SK-N-SH (cell line): ENCODE measurements around the gene PRKCB. TPM values are rescaled to one million over a fixed set of nuclear protein-coding genes. Genes with fewer than 3 reads are reported as not detected.

Experiments used
- CTCF ChIA-PET: fragments of 300-600, 350-600 bp; formaldehyde crosslinking; extraction: SDS; loops from one replicate; lab custom pipeline; 2021; lab: Yijun Ruan, JAX
- POLR2A ChIA-PET: fragments of 350-600 bp; sonication (Branson Sonifier 250); formaldehyde crosslinking; extraction: SDS; loops from one replicate; lab custom pipeline; 2020; ENCODE audit warnings: antibody characterized with exemption, inconsistent platforms; lab: Yijun Ruan, JAX
- DNase-seq: peaks from one replicate; pipeline ENCODE4 v3.0.0; 2012
- H2AFZ ChIP-seq: fragments of 200-600 bp; sonication (generic); 2 replicates; pipeline ENCODE4 v1.8.1; 2016; ENCODE audit warnings: antibody characterized with exemption, mild to moderate bottlenecking, low read depth
- H3F3A ChIP-seq: fragments of 200-600 bp; sonication (generic); replicated peaks from 2 replicates; pipeline ENCODE3; 2016; ENCODE audit warnings: antibody characterized with exemption, mild to moderate bottlenecking; ENCODE audit not compliant: insufficient read depth
- H3K27ac ChIP-seq, 2 experiments: fragments of 200-500 bp in 1 of 2; fragments of 200-600 bp in 1 of 2; sonication (Bioruptor generic) in 1 of 2; sonication (generic), shearing (Covaris generic) in 1 of 2; 2 replicates each; pipeline versions ENCODE4 v1.5.1 to v1.6.1; 2014 to 2016; ENCODE audit warnings: low read depth in 2 of 2, inconsistent platforms in 1 of 2, low read length in 1 of 2, mild to moderate bottlenecking in 1 of 2, mixed read lengths in 1 of 2
- H3K27me3 ChIP-seq: fragments of 200-600 bp; sonication (generic), shearing (Covaris generic); 2 replicates; pipeline ENCODE4 v1.6.1; 2016; ENCODE audit warnings: mixed run types; ENCODE audit not compliant: insufficient read depth
- H3K36me3 ChIP-seq, 2 experiments: fragments of 200-500 bp in 1 of 2; fragments of 200-600 bp in 1 of 2; sonication (Bioruptor generic) in 1 of 2; sonication (generic) in 1 of 2; replicated peaks in 1 of 2; 2 replicates each; pipeline versions ENCODE3 to v1.5.1; 2014 to 2016; ENCODE audit warnings: low read length in 1 of 2, mild to moderate bottlenecking in 1 of 2; ENCODE audit not compliant: insufficient read depth in 2 of 2, control insufficient read depth in 1 of 2
- H3K4me1 ChIP-seq, 2 experiments: fragments of 200-500 bp in 1 of 2; fragments of 200-600 bp in 1 of 2; sonication (Bioruptor generic) in 1 of 2; sonication (generic), shearing (Covaris generic) in 1 of 2; 2 replicates each; pipeline versions ENCODE4 v1.5.1 to v1.6.1; 2014 to 2016; ENCODE audit warnings: low read depth in 1 of 2, low read length in 1 of 2, mixed run types in 1 of 2; ENCODE audit not compliant: insufficient read depth in 2 of 2, control insufficient read depth in 1 of 2
- H3K4me2 ChIP-seq: fragments of 200-600 bp; sonication (generic), shearing (Covaris generic); 2 replicates; pipeline ENCODE4 v1.6.1; 2017; ENCODE audit warnings: mixed run types
- H3K4me3 ChIP-seq, 2 experiments: fragments of 200-500 bp in 1 of 2; fragments of 200-600 bp in 1 of 2; sonication (Bioruptor generic) in 1 of 2; sonication (generic), shearing (Covaris generic) in 1 of 2; 2 replicates each; pipeline versions ENCODE4 v1.5.1 to v1.8.1; 2014 to 2016; ENCODE audit warnings: low read depth in 2 of 2, inconsistent platforms in 1 of 2, low read length in 1 of 2, mild to moderate bottlenecking in 1 of 2, mixed read lengths in 1 of 2, moderate library complexity in 1 of 2
- H3K79me2 ChIP-seq: fragments of 200-600 bp; sonication (generic); 2 replicates; pipeline ENCODE4 v1.8.1; 2017; ENCODE audit warnings: mild to moderate bottlenecking; ENCODE audit not compliant: insufficient read depth
- H3K9ac ChIP-seq: fragments of 200-600 bp; sonication (generic); 2 replicates; pipeline ENCODE4 v1.6.1; 2017; ENCODE audit warnings: mixed run types
- H3K9me2 ChIP-seq: fragments of 200-600 bp; sonication (generic); 2 replicates; pipeline ENCODE4 v1.6.1; 2017; ENCODE audit warnings: mixed run types
- H3K9me3 ChIP-seq: fragments of 200-600 bp; sonication (generic); 2 replicates; pipeline ENCODE4 v1.6.1; 2017; ENCODE audit warnings: mixed run types, mild to moderate bottlenecking, moderate library complexity
- H4K20me1 ChIP-seq: fragments of 200-600 bp; sonication (generic); 2 replicates; pipeline ENCODE4 v1.6.1; 2017; ENCODE audit warnings: mild to moderate bottlenecking, mixed run types; ENCODE audit not compliant: insufficient read depth
- ELF1 ChIP-seq: IDR thresholded peaks from 2 replicates; pipeline ENCODE4 v1.4.0; 2012
- EZH2phosphoT487 ChIP-seq: fragments of 200-600 bp; sonication (generic); IDR thresholded peaks from 2 replicates; pipeline ENCODE4 v1.6.1; 2017; ENCODE audit warnings: low read depth, mixed run types, mild to moderate bottlenecking, antibody characterized with exemption, moderate library complexity, borderline replicate concordance
- FOXJ3 ChIP-seq: sonication (generic); formaldehyde crosslinking; IDR thresholded peaks from 2 replicates; pipeline ENCODE4 v1.5.1; 2020; ENCODE audit warnings: mild to moderate bottlenecking, missing genetic modification reagents
- GABPA ChIP-seq: IDR thresholded peaks from 2 replicates; pipeline ENCODE4 v1.4.0; 2012; ENCODE audit warnings: low read depth, mild to moderate bottlenecking
- GATA2 ChIP-seq: sonication (generic); formaldehyde crosslinking; IDR thresholded peaks from 2 replicates; pipeline ENCODE4 v1.5.0; 2020; ENCODE audit warnings: mild to moderate bottlenecking, missing genetic modification reagents
- IRF3 ChIP-seq: fragments of 150-350 bp; IDR thresholded peaks from 2 replicates; pipeline ENCODE4 v1.6.1; 2016; ENCODE audit warnings: mild to moderate bottlenecking, low read depth, low read length
- JUND ChIP-seq: IDR thresholded peaks from 2 replicates; pipeline ENCODE4 v1.4.0; 2012
- MEF2A ChIP-seq: IDR thresholded peaks from 2 replicates; pipeline ENCODE4 v1.4.0; 2012; ENCODE audit warnings: low read depth, borderline replicate concordance
- NFIC ChIP-seq: IDR thresholded peaks from 2 replicates; pipeline ENCODE4 v1.4.0; 2012; ENCODE audit warnings: borderline replicate concordance
- POLR2AphosphoS5 ChIP-seq: IDR thresholded peaks from 2 replicates; pipeline ENCODE4 v1.6.1; 2012; ENCODE audit warnings: low read depth, low read length
- RAD21 ChIP-seq: IDR thresholded peaks from 2 replicates; pipeline ENCODE4 v1.6.1; 2012; ENCODE audit warnings: mild to moderate bottlenecking, low read length
- RFX5 ChIP-seq: IDR thresholded peaks from 2 replicates; pipeline ENCODE4 v1.6.1; 2012; ENCODE audit warnings: mild to moderate bottlenecking, improper control_type of control experiment, low read length
- RXRA ChIP-seq: IDR thresholded peaks from 2 replicates; pipeline ENCODE4 v1.4.0; 2012; ENCODE audit warnings: low read depth, mild to moderate bottlenecking, borderline replicate concordance
- TAF1 ChIP-seq: IDR thresholded peaks from 2 replicates; pipeline ENCODE4 v1.6.1; 2012; ENCODE audit warnings: low read depth, mild to moderate bottlenecking, low read length, moderate library complexity, borderline replicate concordance
- TEAD4 ChIP-seq: IDR thresholded peaks from 2 replicates; pipeline ENCODE4 v1.4.0; 2012; ENCODE audit warnings: mild to moderate bottlenecking, borderline replicate concordance; ENCODE audit not compliant: insufficient read depth
- ZBTB33 ChIP-seq: IDR thresholded peaks from 2 replicates; pipeline ENCODE4 v1.4.0; 2012; ENCODE audit warnings: low read depth, borderline replicate concordance
- WGBS: methylation state at CpG from one replicate; pipeline ENCODE4 v1.1.6; 2017; ENCODE audit warnings: low lambda C conversion rate; 5-methylcytosine and 5-hydroxymethylcytosine counted together
- polyA plus RNA-seq, 3 experiments: library from polyadenylated mRNA; depleted of rRNA; stranded (reverse); fragments of >200 nt; gene quantifications; 2 replicates each; pipeline ENCODE4 v1.2.3, GENCODE V29; 2012
- TF ChIP-seq, protein P1 (sequence below): IDR thresholded peaks from 2 replicates; pipeline ENCODE4; 2012
- TF ChIP-seq, protein P2 (sequence below): IDR thresholded peaks from 2 replicates; pipeline ENCODE4 v1.4.0; 2012; ENCODE audit warnings: low read depth
- TF ChIP-seq, protein P3 (sequence below): fragments of 150-350 bp; IDR thresholded peaks from 2 replicates; pipeline ENCODE4 v1.6.1; 2017; ENCODE audit warnings: antibody characterized with exemption, low read length, low read depth, borderline replicate concordance

Gene PRKCB
- polyA plus RNA-seq, 1 of the 3 experiments (the other 2 are of a cell fraction), result 0.12 TPM

DNA sequence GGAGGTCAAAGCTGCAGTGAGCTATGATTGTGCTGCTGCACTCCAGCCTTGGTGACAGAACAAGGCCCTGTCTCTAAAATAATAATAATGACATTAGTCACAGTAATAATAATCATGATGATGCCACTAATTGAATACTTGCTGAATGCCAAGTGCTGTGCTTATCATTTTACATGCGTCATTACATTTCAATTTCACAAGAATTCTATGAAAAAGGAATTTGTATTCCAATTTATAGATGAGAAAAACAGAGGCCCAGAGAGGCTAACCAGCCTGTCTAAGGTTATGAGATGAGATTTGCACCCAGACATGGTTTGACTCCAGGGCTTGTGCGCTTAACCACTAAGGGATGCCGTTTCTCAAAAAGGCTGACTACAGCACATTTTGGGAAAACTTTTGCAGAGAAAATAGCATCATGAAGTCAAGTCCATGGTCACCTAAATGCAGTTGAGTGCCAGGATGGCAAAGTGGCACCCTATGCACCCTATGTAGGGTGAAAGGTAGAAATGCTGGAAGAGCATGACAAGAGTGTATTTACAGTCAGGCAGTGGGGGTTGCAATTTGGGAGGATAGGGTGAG is 276.0 kb downstream of the PRKCB start:
- no peaks in the 10 kb centered on the region for H3K9me3 ChIP-seq
- ChIA-PET POLR2A (no interaction called here), CTCF (no interaction called here)

GRCh38 chr16:24113115-24113745 is 277.4 kb downstream of the PRKCB start:
- no peak for DNase-seq
- H4K20me1 ChIP-seq, result no peaks in the 10 kb centered on the region
- H2AFZ ChIP-seq, result no peak overlapping the region
- no peaks in the 10 kb centered on the region for H3F3A ChIP-seq
- no peak overlapping the region for H3K4me2 ChIP-seq
- no peak overlapping the region for H3K9ac ChIP-seq
- no peaks in the 10 kb centered on the region for H3K79me2 ChIP-seq
- H3K27me3 ChIP-seq, result no peaks in the 10 kb centered on the region
- no peaks in the 10 kb centered on the region for H3K9me2 ChIP-seq
- no peaks in the 10 kb centered on the region for H3K36me3 ChIP-seq
- POLR2A ChIA-PET, result no interaction called here
- H3K27ac ChIP-seq, result no peak overlapping the region
- H3K4me1 ChIP-seq, result no peaks in the 10 kb centered on the region
- H3K9me3 ChIP-seq, result no peaks in the 10 kb centered on the region
- CTCF ChIA-PET, result interaction anchor here (0.7 kb wide), 1 partner anchor 114 kb away, joined by 3 read pairs; no protein-coding TSS in a partner anchor
- H3K4me3 ChIP-seq, result no peak overlapping the region
- WGBS, result 18% methylated on average over 2 of the region's 2 CpGs
- TF ChIP-seq, protein P1, sequence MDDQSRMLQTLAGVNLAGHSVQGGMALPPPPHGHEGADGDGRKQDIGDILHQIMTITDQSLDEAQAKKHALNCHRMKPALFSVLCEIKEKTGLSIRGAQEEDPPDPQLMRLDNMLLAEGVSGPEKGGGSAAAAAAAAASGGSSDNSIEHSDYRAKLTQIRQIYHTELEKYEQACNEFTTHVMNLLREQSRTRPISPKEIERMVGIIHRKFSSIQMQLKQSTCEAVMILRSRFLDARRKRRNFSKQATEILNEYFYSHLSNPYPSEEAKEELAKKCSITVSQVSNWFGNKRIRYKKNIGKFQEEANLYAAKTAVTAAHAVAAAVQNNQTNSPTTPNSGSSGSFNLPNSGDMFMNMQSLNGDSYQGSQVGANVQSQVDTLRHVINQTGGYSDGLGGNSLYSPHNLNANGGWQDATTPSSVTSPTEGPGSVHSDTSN, result no peak
- TF ChIP-seq GABPA, result no peak
- TF ChIP-seq JUND, result no peak
- no peak for TF ChIP-seq RAD21
- TF ChIP-seq POLR2AphosphoS5, result no peak
- no peak for TF ChIP-seq FOXJ3 (CRISPR knock-in tag)
- no peak for TF ChIP-seq RXRA
- TF ChIP-seq, protein P2, sequence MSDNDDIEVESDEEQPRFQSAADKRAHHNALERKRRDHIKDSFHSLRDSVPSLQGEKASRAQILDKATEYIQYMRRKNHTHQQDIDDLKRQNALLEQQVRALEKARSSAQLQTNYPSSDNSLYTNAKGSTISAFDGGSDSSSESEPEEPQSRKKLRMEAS, result no peak
- no peak for TF ChIP-seq RFX5
- TF ChIP-seq TEAD4, result no peak
- TF ChIP-seq MEF2A, result no peak
- TF ChIP-seq ELF1, result no peak
- TF ChIP-seq, protein P3, sequence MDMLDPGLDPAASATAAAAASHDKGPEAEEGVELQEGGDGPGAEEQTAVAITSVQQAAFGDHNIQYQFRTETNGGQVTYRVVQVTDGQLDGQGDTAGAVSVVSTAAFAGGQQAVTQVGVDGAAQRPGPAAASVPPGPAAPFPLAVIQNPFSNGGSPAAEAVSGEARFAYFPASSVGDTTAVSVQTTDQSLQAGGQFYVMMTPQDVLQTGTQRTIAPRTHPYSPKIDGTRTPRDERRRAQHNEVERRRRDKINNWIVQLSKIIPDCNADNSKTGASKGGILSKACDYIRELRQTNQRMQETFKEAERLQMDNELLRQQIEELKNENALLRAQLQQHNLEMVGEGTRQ, result no peak

More for the DNA sequence above, 276.0 kb downstream of the PRKCB start:
- 61% methylated on average over 3 of the region's 3 CpGs for WGBS
- Histone ChIP-seq H3K36me3 (no peaks in the 10 kb centered on the region), H3K9me2 (no peaks in the 10 kb centered on the region), H3K9ac (no peak overlapping the region), H3K27ac (no peak overlapping the region), H4K20me1 (no peaks in the 10 kb centered on the region), H3K4me2 (no peak overlapping the region), H3K4me3 (no peak overlapping the region), H3K4me1 (no peaks in the 10 kb centered on the region), H3K27me3 (no peaks in the 10 kb centered on the region), H3K79me2 (no peaks in the 10 kb centered on the region), H2AFZ (no peak overlapping the region), H3F3A (no peaks in the 10 kb centered on the region)
- DNase-seq, result no peak
- TF ChIP-seq ZBTB33 (no peak), GATA2 (CRISPR knock-in tag) (no peak), ELF1 (no peak), IRF3 (no peak), RFX5 (no peak), TAF1 (no peak), NFIC (no peak), EZH2phosphoT487 (no peak)
- TF ChIP-seq, protein P2, result no peak
